ENCODE data around the gene ZMYND8.

Gene ZMYND8

GRCh38 chr20:47174456-47175243 is 181.8 kb downstream of the ZMYND8 start:
- no peaks in the 10 kb centered on the region for H3K79me1 ChIP-seq (replicated peaks; ENCODE audit: low read length, poor library complexity, severe bottlenecking)
- no peak overlapping the region for H3K4ac ChIP-seq (ENCODE audit: low read depth in 1 of 2, low read length in 2 of 2)
- H3K14ac ChIP-seq (ENCODE audit: low read length in 2 of 2): no peak overlapping the region
- H3K4me2 ChIP-seq (ENCODE audit: low read length, poor library complexity, severe bottlenecking): no peak overlapping the region
- H2AFZ ChIP-seq (ENCODE audit: low read depth, low read length): no peak overlapping the region
- WGBS: 82% methylated on average over 19 of the region's 21 CpGs
- H3K23ac ChIP-seq (ENCODE audit: low read length in 2 of 2): no peak overlapping the region
- no peaks in the 10 kb centered on the region for H3K36me3 ChIP-seq (ENCODE audit: control insufficient read depth in 1 of 2, insufficient read depth in 2 of 2, low read depth in 1 of 2, low read length in 2 of 2)
- H2BK12ac ChIP-seq (ENCODE audit: low read length in 2 of 2): no peak overlapping the region
- H3K4me3 ChIP-seq (ENCODE audit: insufficient read depth in 1 of 2, low read depth in 1 of 2, low read length in 2 of 2): no peak overlapping the region
- H3K18ac ChIP-seq (ENCODE audit: low read depth in 1 of 2, low read length in 2 of 2): no peak overlapping the region
- H2BK5ac ChIP-seq (ENCODE audit: low read depth, low read length, poor library complexity, severe bottlenecking): no peak overlapping the region
- no peak overlapping the region for H3K9ac ChIP-seq (ENCODE audit: low read length)
- DNase-seq: no peak
- no peak overlapping the region for H3K27ac ChIP-seq (ENCODE audit: low read length, poor library complexity, severe bottlenecking)
- H2BK15ac ChIP-seq (ENCODE audit: low read depth, poor library complexity, severe bottlenecking): no peak overlapping the region
- peaks cover 0 to 13% of the 10 kb centered on the region in 2 experiments for H3K27me3 ChIP-seq (ENCODE audit: control insufficient read depth in 1 of 2, insufficient read depth in 1 of 2, low read length in 2 of 2)
- H2BK120ac ChIP-seq (ENCODE audit: low read depth, low read length): no peak overlapping the region
- H4K8ac ChIP-seq (ENCODE audit: low read length): no peak overlapping the region
- H4K91ac ChIP-seq (ENCODE audit: low read length): no peak overlapping the region
- no peaks in the 10 kb centered on the region for H3K4me1 ChIP-seq (ENCODE audit: control insufficient read depth, insufficient read depth, low read depth, low read length)
- H3K9me3 ChIP-seq (ENCODE audit: control insufficient read depth, low read length): no peaks in the 10 kb centered on the region
- H2AK5ac ChIP-seq (ENCODE audit: low read length, severe bottlenecking): no peak overlapping the region

GRCh38 chr20:47173596-47174216 is 182.8 kb downstream of the ZMYND8 start:
- 86% methylated on average over 6 of the region's 6 CpGs for WGBS
- H3K14ac ChIP-seq (ENCODE audit: low read length in 2 of 2): no peak overlapping the region
- H3K23ac ChIP-seq (ENCODE audit: low read length in 2 of 2): no peak overlapping the region
- H3K4me3 ChIP-seq (ENCODE audit: insufficient read depth in 1 of 2, low read depth in 1 of 2, low read length in 2 of 2): no peak overlapping the region
- H3K27me3 ChIP-seq (ENCODE audit: control insufficient read depth in 1 of 2, insufficient read depth in 1 of 2, low read length in 2 of 2): peaks cover 4 to 18% of the 10 kb centered on the region in 2 experiments
- no peak overlapping the region for H4K8ac ChIP-seq (ENCODE audit: low read length)
- no peak overlapping the region for H2BK12ac ChIP-seq (ENCODE audit: low read length in 2 of 2)
- no peak overlapping the region for H4K91ac ChIP-seq (ENCODE audit: low read length)
- no peak overlapping the region for H2BK5ac ChIP-seq (ENCODE audit: low read depth, low read length, poor library complexity, severe bottlenecking)
- H3K9ac ChIP-seq (ENCODE audit: low read length): no peak overlapping the region
- H3K4me2 ChIP-seq (ENCODE audit: low read length, poor library complexity, severe bottlenecking): no peak overlapping the region
- no peak overlapping the region for H3K27ac ChIP-seq (ENCODE audit: low read length, poor library complexity, severe bottlenecking)
- no peaks in the 10 kb centered on the region for H3K79me1 ChIP-seq (replicated peaks; ENCODE audit: low read length, poor library complexity, severe bottlenecking)
- no peak for DNase-seq
- H3K9me3 ChIP-seq (ENCODE audit: control insufficient read depth, low read length): no peaks in the 10 kb centered on the region
- H3K18ac ChIP-seq (ENCODE audit: low read depth in 1 of 2, low read length in 2 of 2): no peak overlapping the region
- H3K36me3 ChIP-seq (ENCODE audit: control insufficient read depth in 1 of 2, insufficient read depth in 2 of 2, low read depth in 1 of 2, low read length in 2 of 2): no peaks in the 10 kb centered on the region
- H2AFZ ChIP-seq (ENCODE audit: low read depth, low read length): no peak overlapping the region
- no peak overlapping the region for H2BK120ac ChIP-seq (ENCODE audit: low read depth, low read length)
- H2BK15ac ChIP-seq (ENCODE audit: low read depth, poor library complexity, severe bottlenecking): no peak overlapping the region
- no peaks in the 10 kb centered on the region for H3K4me1 ChIP-seq (ENCODE audit: control insufficient read depth, insufficient read depth, low read depth, low read length)
- no peak overlapping the region for H2AK5ac ChIP-seq (ENCODE audit: low read length, severe bottlenecking)
- H3K4ac ChIP-seq (ENCODE audit: low read depth in 1 of 2, low read length in 2 of 2): no peak overlapping the region

GRCh38 chr20:47172579-47172978 is 183.9 kb downstream of the ZMYND8 start:
- Histone ChIP-seq H3K4me2 (ENCODE audit: low read length, poor library complexity, severe bottlenecking) (no peak overlapping the region), H3K4me3 (ENCODE audit: insufficient read depth in 1 of 2, low read depth in 1 of 2, low read length in 2 of 2) (no peak overlapping the region), H2AFZ (ENCODE audit: low read depth, low read length) (no peak overlapping the region), H3K14ac (ENCODE audit: low read length in 2 of 2) (no peak overlapping the region), H3K4me1 (ENCODE audit: control insufficient read depth, insufficient read depth, low read depth, low read length) (no peaks in the 10 kb centered on the region), H3K27me3 (ENCODE audit: control insufficient read depth in 1 of 2, insufficient read depth in 1 of 2, low read length in 2 of 2) (peaks cover 10 to 18% of the 10 kb centered on the region in 2 experiments), H2AK5ac (ENCODE audit: low read length, severe bottlenecking) (no peak overlapping the region), H3K9ac (ENCODE audit: low read length) (no peak overlapping the region), H4K91ac (ENCODE audit: low read length) (no peak overlapping the region), H2BK120ac (ENCODE audit: low read depth, low read length) (no peak overlapping the region), H3K23ac (ENCODE audit: low read length in 2 of 2) (no peak overlapping the region), H3K79me1 (replicated peaks; ENCODE audit: low read length, poor library complexity, severe bottlenecking) (no peaks in the 10 kb centered on the region), H4K8ac (ENCODE audit: low read length) (no peak overlapping the region), H3K4ac (ENCODE audit: low read depth in 1 of 2, low read length in 2 of 2) (no peak overlapping the region), H2BK15ac (ENCODE audit: low read depth, poor library complexity, severe bottlenecking) (no peak overlapping the region), H2BK12ac (ENCODE audit: low read length in 2 of 2) (no peak overlapping the region), H2BK5ac (ENCODE audit: low read depth, low read length, poor library complexity, severe bottlenecking) (no peak overlapping the region), H3K18ac (ENCODE audit: low read depth in 1 of 2, low read length in 2 of 2) (no peak overlapping the region), H3K27ac (ENCODE audit: low read length, poor library complexity, severe bottlenecking) (no peak overlapping the region), H3K36me3 (ENCODE audit: control insufficient read depth in 1 of 2, insufficient read depth in 2 of 2, low read depth in 1 of 2, low read length in 2 of 2) (no peaks in the 10 kb centered on the region), H3K9me3 (ENCODE audit: control insufficient read depth, low read length) (no peaks in the 10 kb centered on the region)
- no peak for DNase-seq
- WGBS: 88% methylated on average over 16 of the region's 16 CpGs

GRCh38 chr20:47167846-47168245 is 188.7 kb downstream of the ZMYND8 start:
- no peak overlapping the region for H3K4ac ChIP-seq (ENCODE audit: low read depth in 1 of 2, low read length in 2 of 2)
- H3K9me3 ChIP-seq (ENCODE audit: control insufficient read depth, low read length): no peaks in the 10 kb centered on the region
- no peak overlapping the region for H3K9ac ChIP-seq (ENCODE audit: low read length)
- H3K4me2 ChIP-seq (ENCODE audit: low read length, poor library complexity, severe bottlenecking): no peak overlapping the region
- H2BK5ac ChIP-seq (ENCODE audit: low read depth, low read length, poor library complexity, severe bottlenecking): no peak overlapping the region
- H4K91ac ChIP-seq (ENCODE audit: low read length): no peak overlapping the region
- H3K36me3 ChIP-seq (ENCODE audit: control insufficient read depth in 1 of 2, insufficient read depth in 2 of 2, low read depth in 1 of 2, low read length in 2 of 2): no peaks in the 10 kb centered on the region
- no peak overlapping the region for H3K18ac ChIP-seq (ENCODE audit: low read depth in 1 of 2, low read length in 2 of 2)
- H3K79me1 ChIP-seq (replicated peaks; ENCODE audit: low read length, poor library complexity, severe bottlenecking): no peaks in the 10 kb centered on the region
- no peak overlapping the region for H2BK15ac ChIP-seq (ENCODE audit: low read depth, poor library complexity, severe bottlenecking)
- no peak overlapping the region for H3K4me3 ChIP-seq (ENCODE audit: insufficient read depth in 1 of 2, low read depth in 1 of 2, low read length in 2 of 2)
- DNase-seq: no peak
- H2BK120ac ChIP-seq (ENCODE audit: low read depth, low read length): no peak overlapping the region
- peaks cover 11 to 16% of the 10 kb centered on the region in 2 experiments for H3K27me3 ChIP-seq (ENCODE audit: control insufficient read depth in 1 of 2, insufficient read depth in 1 of 2, low read length in 2 of 2)
- H4K8ac ChIP-seq (ENCODE audit: low read length): no peak overlapping the region
- WGBS: 86% methylated on average over 9 of the region's 9 CpGs
- H3K23ac ChIP-seq (ENCODE audit: low read length in 2 of 2): no peak overlapping the region
- no peak overlapping the region for H3K27ac ChIP-seq (ENCODE audit: low read length, poor library complexity, severe bottlenecking)
- H2AFZ ChIP-seq (ENCODE audit: low read depth, low read length): no peak overlapping the region
- H2BK12ac ChIP-seq (ENCODE audit: low read length in 2 of 2): no peak overlapping the region
- H3K4me1 ChIP-seq (ENCODE audit: control insufficient read depth, insufficient read depth, low read depth, low read length): no peaks in the 10 kb centered on the region
- no peak overlapping the region for H3K14ac ChIP-seq (ENCODE audit: low read length in 2 of 2)
- H2AK5ac ChIP-seq (ENCODE audit: low read length, severe bottlenecking): no peak overlapping the region

All from mesenchymal stem cell (in vitro differentiated cells and primary cell).